Activated CD4-positive, alpha-beta memory T cell treated with anti-CD3 and anti-CD28 coated beads, Interleukin-2, amount 10 ng/mL, durations not matched to agents 7 days and 5 days (primary cell): ENCODE data around the gene LINGO4. TPM values are rescaled to one million over a fixed set of nuclear protein-coding genes. Genes with fewer than 3 reads are reported as not detected.
"Not testable (repeated sequence)": the region's sequence is repeated elsewhere in the genome, so short reads cannot be mapped to it uniquely, and the experiment has no call there.

Experiments used
- CTCF ChIA-PET: fragments of 350-600 bp; sonication (Branson Sonifier 250); formaldehyde crosslinking; loops from one replicate; lab custom pipeline; 2021; ENCODE audit warnings: antibody characterized with exemption, inconsistent platforms; lab: Charles Lee
- POLR2A ChIA-PET: fragments of 350-600 bp; sonication (Branson Sonifier 250); formaldehyde crosslinking; loops from one replicate; lab custom pipeline; 2021; ENCODE audit warnings: antibody characterized with exemption; lab: Charles Lee
- DNase-seq: peaks from one replicate; pipeline ENCODE4 v3.0.0-alpha.2; 2020
- H3K27ac Mint-ChIP-seq: one replicate; pipeline ENCODE4 v1.8.0; 2021; ENCODE audit warnings: mild to moderate bottlenecking, mixed read lengths
- H3K27me3 Mint-ChIP-seq: one replicate; pipeline ENCODE4 v1.8.0; 2021; ENCODE audit warnings: mixed read lengths
- H3K36me3 Mint-ChIP-seq: one replicate; pipeline ENCODE4 v1.8.0; 2021; ENCODE audit warnings: low read depth, mixed read lengths
- H3K4me1 Mint-ChIP-seq: one replicate; pipeline ENCODE4 v1.8.0; 2021; ENCODE audit warnings: mixed read lengths
- H3K4me3 Mint-ChIP-seq: one replicate; pipeline ENCODE4 v1.8.0; 2021; ENCODE audit warnings: mild to moderate bottlenecking, mixed read lengths
- H3K9me3 Mint-ChIP-seq: one replicate; pipeline ENCODE4 v1.8.0; 2021; ENCODE audit warnings: mixed read lengths
- total RNA-seq, 2 experiments: library from RNA; stranded (reverse); gene quantifications; one replicate each; pipeline ENCODE4 v1.2.3, GENCODE V29; 2021

The LINGO4 gene
- total RNA-seq, 2 experiments from 2014 or later = 1.2 to 1.3 TPM

DNA sequence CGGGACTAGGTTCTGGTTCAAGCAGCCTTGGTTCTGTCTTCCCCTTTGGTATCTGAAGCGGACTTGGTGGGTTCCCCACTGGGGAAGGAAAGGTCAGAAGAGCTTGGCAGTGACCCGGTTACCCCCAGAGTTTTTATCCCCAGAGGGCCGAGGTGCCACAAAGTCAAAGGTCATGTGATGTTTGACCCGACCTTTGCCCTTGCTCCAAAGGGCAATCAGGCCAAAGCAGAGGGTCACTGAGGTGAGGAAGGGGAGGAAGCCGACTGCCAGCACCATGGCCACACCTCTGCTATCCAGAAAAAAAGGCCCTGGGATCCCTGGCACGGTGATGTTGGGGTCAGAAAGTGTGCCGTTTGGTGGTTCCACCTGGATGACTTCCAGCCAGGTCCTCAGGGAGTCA lies 4.4 kb downstream of the LINGO4 start:
- CTCF ChIA-PET = interaction anchor here (1.3 kb wide), 1 partner anchor 27 kb away, joined by 4 read pairs; no protein-coding TSS in a partner anchor
- H3K27me3 Mint-ChIP-seq = peaks cover 10% of the 10 kb centered on the region
- no peak for DNase-seq
- POLR2A ChIA-PET = interaction anchor here (1.1 to 1.4 kb wide), 3 partner anchors 20 to 39 kb away, joined by 3 read pairs; partner anchors contain the start of gene C2CD4D
- H3K27ac Mint-ChIP-seq = no peak overlapping the region
- H3K4me3 Mint-ChIP-seq = no peak overlapping the region
- H3K36me3 Mint-ChIP-seq = peaks cover 4% of the 10 kb centered on the region
- H3K9me3 Mint-ChIP-seq = no peaks in the 10 kb centered on the region
- peaks cover 16% of the 10 kb centered on the region for H3K4me1 Mint-ChIP-seq

DNA sequence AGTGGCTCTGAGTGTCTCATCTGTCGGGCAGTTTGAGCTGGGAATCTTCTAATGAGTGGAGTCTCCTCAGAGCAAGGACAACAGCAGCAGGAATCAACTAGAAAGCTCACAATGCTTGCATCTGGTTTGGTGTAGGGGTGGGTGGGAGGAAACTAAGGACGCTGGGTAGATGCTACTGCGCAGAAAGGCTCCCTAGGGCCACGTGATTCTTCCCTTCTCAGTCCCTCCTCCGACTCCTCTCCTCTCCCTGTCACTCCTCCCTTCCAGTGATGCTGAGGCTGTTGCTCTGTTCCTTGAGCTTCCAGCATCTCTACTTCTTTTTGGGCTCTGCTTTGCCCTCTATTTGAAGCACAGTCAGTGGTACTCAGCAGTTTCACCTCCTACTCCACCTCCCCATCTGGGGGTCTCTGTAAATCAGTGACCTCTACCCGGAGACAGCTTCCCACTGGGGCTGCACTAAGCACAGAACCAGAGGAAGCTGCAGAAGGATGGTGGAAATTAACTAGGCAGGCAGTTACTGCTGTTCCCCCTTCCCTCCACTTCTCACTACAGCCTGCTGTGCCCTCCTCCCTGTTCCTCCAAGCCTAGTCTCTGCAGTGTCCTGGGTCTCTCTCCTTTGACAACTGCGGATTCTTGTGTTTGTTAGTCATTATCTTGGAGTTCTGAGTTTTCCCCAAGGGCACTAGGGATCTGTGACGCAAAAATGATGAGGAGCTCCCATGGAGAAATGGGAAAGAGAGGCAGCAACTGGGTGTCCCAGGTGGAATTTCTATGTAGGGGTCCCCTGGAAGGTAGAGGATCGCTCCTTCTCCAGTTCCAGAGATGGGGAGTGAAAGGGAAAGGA lies 5.8 kb downstream of the LINGO4 start:
- peaks cover 4% of the 10 kb centered on the region for H3K36me3 Mint-ChIP-seq
- ChIA-PET CTCF (interaction anchor here (0.9 to 2.4 kb wide), 2 partner anchors 11 to 35 kb away, joined by 3 to 8 read pairs; no protein-coding TSS in a partner anchor), POLR2A (interaction anchor here (1.0 to 2.1 kb wide), 5 partner anchors 9 to 40 kb away, joined by 3 to 9 read pairs (median 4); partner anchors contain the start of genes C2CD4D, MRPL9 and TDRKH)
- peaks cover 16% of the 10 kb centered on the region for H3K4me1 Mint-ChIP-seq
- H3K9me3 Mint-ChIP-seq = no peaks in the 10 kb centered on the region
- H3K27ac Mint-ChIP-seq = no peak overlapping the region
- H3K27me3 Mint-ChIP-seq = peaks cover 10% of the 10 kb centered on the region
- DNase-seq = no peak
- no peak overlapping the region for H3K4me3 Mint-ChIP-seq

DNA sequence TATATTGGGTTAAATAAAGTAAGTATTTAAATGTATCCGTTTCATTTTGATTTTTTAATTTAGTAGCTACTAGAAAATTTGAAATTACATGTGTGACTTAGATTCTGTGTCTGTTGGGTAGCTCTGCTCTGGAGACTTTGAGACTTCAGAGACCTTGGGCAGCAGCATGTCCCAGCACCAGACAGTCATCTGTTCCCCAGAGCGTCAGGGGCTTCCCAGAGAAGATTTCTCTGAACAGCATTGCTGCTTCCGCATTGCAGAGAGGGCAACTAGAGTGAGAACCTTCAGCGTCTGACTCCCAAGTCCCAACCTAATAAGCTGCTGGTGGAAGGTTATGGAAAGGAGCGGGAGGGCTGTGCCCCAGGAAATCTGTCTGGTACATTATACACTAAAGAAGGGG lies 6.6 kb downstream of the LINGO4 start:
- H3K4me1 Mint-ChIP-seq = peaks cover 16% of the 10 kb centered on the region
- ChIA-PET CTCF (interaction anchor here (0.9 to 2.4 kb wide), 2 partner anchors 10 to 36 kb away, joined by 3 to 8 read pairs; no protein-coding TSS in a partner anchor), POLR2A (interaction anchor here (1.1 to 2.1 kb wide), 2 partner anchors 12 to 36 kb away, joined by 4 to 9 read pairs; partner anchors contain the start of gene MRPL9)
- DNase-seq = no peak
- H3K36me3 Mint-ChIP-seq = peaks cover 4% of the 10 kb centered on the region
- no peaks in the 10 kb centered on the region for H3K9me3 Mint-ChIP-seq
- no peak overlapping the region for H3K4me3 Mint-ChIP-seq
- peaks cover 10% of the 10 kb centered on the region for H3K27me3 Mint-ChIP-seq
- H3K27ac Mint-ChIP-seq = no peak overlapping the region

DNA sequence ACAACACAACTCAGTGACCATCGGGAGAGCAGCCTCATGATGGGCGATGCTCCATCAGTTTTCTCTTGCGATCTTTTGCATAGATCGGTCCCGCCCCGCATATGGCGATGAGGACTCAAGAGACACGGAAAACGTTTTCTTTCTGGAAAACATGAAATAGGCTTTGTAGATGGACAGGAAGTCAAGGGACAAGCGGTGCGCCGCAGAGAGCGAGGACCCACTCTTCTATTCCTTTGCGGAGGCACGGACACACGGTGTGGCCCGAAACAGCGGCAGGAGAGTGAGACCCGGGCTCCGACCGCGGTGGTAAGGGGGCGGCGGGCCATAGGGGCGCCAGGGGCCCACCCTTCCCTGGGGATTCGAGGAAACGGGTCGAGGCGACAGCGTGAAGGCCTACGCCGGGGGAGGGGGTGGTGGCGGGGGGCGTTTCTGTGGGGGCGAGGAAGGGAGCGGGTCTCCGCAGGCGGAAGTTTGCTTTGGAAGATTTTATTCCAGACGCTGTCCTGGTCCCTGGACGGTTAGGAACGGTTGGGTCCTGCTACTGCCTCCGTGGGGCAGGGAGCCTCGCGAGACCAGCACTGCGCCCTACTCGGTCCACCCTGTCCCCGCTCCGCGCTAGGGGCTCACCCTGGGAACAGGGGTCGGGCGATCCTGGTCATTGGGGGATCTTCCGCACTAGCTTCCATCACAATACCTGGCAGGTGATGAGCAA lies 14.1 kb downstream of the LINGO4 start:
- H3K36me3 Mint-ChIP-seq = no peaks in the 10 kb centered on the region
- peak overlapping the region; percentile 88 for H3K4me3 Mint-ChIP-seq
- peaks cover 28% of the 10 kb centered on the region for H3K4me1 Mint-ChIP-seq
- H3K9me3 Mint-ChIP-seq = no peaks in the 10 kb centered on the region
- H3K27ac Mint-ChIP-seq = peak overlapping the region; percentile 66
- POLR2A ChIA-PET = interaction anchor here (1.0 to 2.9 kb wide), 9 partner anchors 8 to 390 kb away, joined by 3 to 30 read pairs (median 6); partner anchors contain the start of genes C2CD4D, MRPL9 and RORC
- H3K27me3 Mint-ChIP-seq = no peaks in the 10 kb centered on the region
- CTCF ChIA-PET = interaction anchor here (0.8 to 1.5 kb wide), 3 partner anchors 11 to 39 kb away, joined by 3 to 4 read pairs (median 4); no protein-coding TSS in a partner anchor
- DNase-seq = no peak

DNA sequence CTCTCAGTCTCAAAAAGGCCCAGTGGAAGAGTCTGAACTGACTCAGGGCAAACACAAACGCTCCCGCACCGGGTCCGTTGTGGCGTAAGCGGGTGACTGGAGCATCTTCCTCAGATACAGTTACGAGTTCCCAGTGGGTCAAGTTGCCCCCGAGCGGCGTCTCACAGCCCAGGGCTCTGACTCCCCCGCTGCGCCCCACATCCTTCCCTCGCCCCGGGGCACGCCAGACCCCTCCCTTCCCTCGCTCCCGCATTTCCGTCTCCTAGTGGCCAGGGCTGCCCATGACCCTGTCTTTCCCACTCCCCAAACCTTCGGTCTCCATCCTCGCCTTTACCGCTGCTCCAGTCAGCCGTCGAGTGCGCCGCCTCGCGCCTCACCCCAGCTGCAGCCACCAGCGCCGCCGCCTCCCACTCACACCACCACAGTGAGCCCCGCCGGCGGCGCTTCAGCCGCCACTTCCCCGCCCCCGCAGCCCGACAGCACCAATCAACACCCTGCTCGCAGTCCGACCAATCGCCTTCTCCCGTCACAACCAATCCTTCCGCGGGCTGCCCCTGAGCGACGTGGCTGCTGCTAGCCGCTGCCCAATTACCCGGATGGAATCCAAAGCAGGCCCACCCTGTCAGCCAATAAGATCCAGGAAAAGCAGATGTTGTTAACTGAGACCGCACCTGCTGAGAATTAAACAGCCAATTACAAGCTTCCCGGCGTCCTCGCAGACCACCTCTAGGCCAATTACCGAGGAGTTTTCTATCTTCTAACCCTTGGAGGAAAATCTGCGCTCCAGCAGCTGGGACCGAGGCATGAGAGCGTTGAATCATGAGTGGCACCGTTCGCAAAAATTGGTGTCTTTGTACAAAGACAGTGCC lies 14.9 kb downstream of the LINGO4 start, which contains the start of gene TDRKH:
TDRKH (minus strand) TSS at position 430 of the 869 bp plus-strand sequence. CDS start 7,478 bp downstream, outside the sequence.
- Mint-ChIP-seq H3K4me3 (peak within 1 kb of the TSS; percentile 88), H3K36me3 (no peaks in the 10 kb centered on the region), H3K27me3 (no peaks in the 10 kb centered on the region), H3K27ac (peak within 1 kb of the TSS; percentile 66), H3K9me3 (no peaks in the 10 kb centered on the region), H3K4me1 (peaks cover 28% of the 10 kb centered on the region)
- CTCF ChIA-PET = interaction anchor here (0.6 to 2.8 kb wide), 14 partner anchors 8 to 196 kb away, joined by 3 to 18 read pairs (median 4); no protein-coding TSS in a partner anchor
- DNase-seq = peak; percentile 99
- POLR2A ChIA-PET = interaction anchor here (1.0 to 2.9 kb wide), 16 partner anchors 9 to 392 kb away, joined by 3 to 30 read pairs (median 5); partner anchors contain the start of genes C2CD4D, MRPL9, POGZ and RORC

DNA sequence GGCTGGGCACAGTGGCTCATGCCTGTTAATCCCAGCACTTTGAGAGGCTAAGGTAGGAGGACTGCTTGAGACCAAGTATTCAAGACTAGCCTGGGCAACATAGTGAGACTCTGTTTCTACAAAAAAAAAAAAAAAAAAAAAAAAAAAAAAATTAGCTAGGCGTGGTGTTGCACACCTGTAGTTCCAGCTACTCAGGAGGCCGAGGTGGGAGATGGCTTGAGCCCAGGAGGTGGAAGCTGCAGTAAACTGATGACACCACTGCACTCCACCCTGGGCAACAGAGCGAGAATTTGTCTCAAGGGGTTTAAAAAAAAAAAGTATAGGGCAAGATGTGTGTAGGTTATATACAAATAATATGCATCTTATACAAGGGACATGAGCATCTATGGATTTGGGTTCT lies 17.5 kb downstream of the LINGO4 start:
- Mint-ChIP-seq H3K36me3 (no peaks in the 10 kb centered on the region), H3K9me3 (no peaks in the 10 kb centered on the region), H3K27me3 (no peaks in the 10 kb centered on the region), H3K4me1 (peaks cover 28% of the 10 kb centered on the region), H3K27ac (no peak overlapping the region), H3K4me3 (no peak overlapping the region)
- ChIA-PET POLR2A (interaction anchor here (2.3 kb wide), 1 partner anchor 25 kb away, joined by 6 read pairs; the partner anchor contains the start of gene MRPL9), CTCF (interaction anchor here (0.7 to 2.8 kb wide), 5 partner anchors 10 to 212 kb away, joined by 3 to 8 read pairs (median 3); no protein-coding TSS in a partner anchor)
- DNase-seq = no peak

DNA sequence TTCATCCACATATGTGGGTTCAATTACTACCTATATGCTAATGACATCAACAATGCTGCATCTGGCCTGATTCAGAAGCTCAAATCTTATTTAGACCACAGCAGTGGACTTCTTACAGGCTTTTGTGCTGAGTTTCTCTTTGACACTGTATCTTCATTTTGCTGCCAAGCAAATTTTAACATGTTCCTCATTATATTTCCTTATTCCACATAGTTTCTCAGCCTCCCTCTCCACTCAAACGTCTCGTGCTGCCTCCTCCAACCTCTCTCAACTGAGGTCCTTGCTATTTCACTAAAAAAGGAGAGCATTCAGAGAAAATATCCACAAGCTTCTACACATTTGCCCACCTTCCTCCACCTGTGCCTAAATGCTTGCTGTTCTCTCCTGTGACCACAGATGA lies 21.4 kb downstream of the LINGO4 start:
- H3K36me3 Mint-ChIP-seq = peaks cover 10% of the 10 kb centered on the region
- CTCF ChIA-PET = no interaction called here
- POLR2A ChIA-PET = no interaction called here

DNA sequence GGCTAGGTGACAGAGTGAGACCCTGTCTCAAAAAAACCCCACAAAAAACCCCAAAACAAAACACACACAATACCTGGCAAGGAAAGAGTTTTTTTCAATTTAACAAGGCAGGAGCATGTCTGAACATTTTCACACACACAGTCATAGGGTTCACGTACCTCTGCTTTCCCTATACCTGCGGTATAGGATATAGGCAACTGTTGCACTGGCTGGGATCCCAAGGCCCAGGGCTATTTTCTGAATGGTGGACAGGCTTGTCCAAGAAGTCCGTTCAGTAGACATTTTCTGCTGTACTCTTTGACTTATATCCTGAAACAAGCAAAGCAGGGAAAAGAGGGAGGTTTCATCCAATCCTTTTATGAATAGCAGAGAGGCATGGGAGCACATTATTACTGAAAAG lies 22.5 kb downstream of the LINGO4 start:
- H3K27me3 Mint-ChIP-seq = no peaks in the 10 kb centered on the region
- no peak overlapping the region for H3K27ac Mint-ChIP-seq
- CTCF ChIA-PET = no interaction called here
- peaks cover 18% of the 10 kb centered on the region for H3K36me3 Mint-ChIP-seq
- no peaks in the 10 kb centered on the region for H3K9me3 Mint-ChIP-seq
- H3K4me3 Mint-ChIP-seq = no peak overlapping the region
- POLR2A ChIA-PET = no interaction called here
- DNase-seq = no peak
- H3K4me1 Mint-ChIP-seq = no peaks in the 10 kb centered on the region

More for the DNA sequence above, 21.4 kb downstream of the LINGO4 start:
- Mint-ChIP-seq H3K27me3 (no peaks in the 10 kb centered on the region), H3K27ac (no peak overlapping the region), H3K9me3 (no peaks in the 10 kb centered on the region), H3K4me3 (no peak overlapping the region), H3K4me1 (peaks cover 2% of the 10 kb centered on the region)
- DNase-seq = no peak

DNA sequence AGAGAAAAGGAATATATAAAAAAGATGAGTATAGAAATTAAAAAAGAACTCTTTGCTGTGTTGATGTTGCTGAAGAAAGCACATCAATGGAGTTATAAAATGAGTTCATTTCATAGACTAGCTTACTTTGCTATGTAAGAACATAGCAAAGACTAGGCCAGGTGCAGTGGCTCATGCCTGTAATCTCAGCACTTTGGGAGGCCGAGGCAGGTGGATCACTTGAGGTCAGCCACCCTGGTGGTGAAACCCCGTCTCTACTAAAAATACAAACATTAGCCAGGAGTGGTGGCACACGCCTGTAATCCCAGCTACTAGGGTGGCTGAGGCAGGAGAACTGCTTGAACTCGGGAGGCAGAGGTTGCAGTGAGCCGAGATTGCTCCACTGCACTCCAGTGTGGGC lies 23.2 kb downstream of the LINGO4 start:
- H3K27me3 Mint-ChIP-seq, H3K4me1 Mint-ChIP-seq, POLR2A ChIA-PET, H3K4me3 Mint-ChIP-seq, DNase-seq, H3K9me3 Mint-ChIP-seq, H3K27ac Mint-ChIP-seq, CTCF ChIA-PET: not testable (repeated sequence)
- H3K36me3 Mint-ChIP-seq = peaks cover 19% of the 10 kb centered on the region

DNA sequence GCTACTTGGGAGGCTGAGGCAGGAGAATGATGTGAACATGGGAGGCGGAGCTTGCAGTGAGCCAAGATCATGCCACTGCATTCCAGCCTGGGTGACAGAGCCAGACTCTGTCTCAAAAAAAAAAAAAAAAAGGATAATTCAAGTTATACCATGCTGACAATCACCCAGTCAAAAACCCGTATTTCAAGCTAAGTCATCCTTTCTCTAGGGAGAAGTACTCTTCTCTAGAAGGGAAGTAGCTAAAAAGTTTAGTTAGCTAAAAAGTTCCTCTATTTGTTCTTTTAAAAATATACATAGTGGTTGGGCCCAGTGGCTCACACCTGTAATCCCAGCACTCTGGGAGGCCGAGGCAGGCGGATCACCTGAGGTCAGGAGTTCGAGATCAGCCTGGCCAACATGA lies 24.5 kb downstream of the LINGO4 start:
- H3K27ac Mint-ChIP-seq, H3K27me3 Mint-ChIP-seq, POLR2A ChIA-PET, H3K4me1 Mint-ChIP-seq, DNase-seq, H3K4me3 Mint-ChIP-seq, H3K9me3 Mint-ChIP-seq: not testable (repeated sequence)
- CTCF ChIA-PET = interaction anchor here (1.3 to 1.4 kb wide), 2 partner anchors 9 to 49 kb away, joined by 3 to 4 read pairs; partner anchors contain the start of gene TDRKH
- peaks cover 29% of the 10 kb centered on the region for H3K36me3 Mint-ChIP-seq

DNA sequence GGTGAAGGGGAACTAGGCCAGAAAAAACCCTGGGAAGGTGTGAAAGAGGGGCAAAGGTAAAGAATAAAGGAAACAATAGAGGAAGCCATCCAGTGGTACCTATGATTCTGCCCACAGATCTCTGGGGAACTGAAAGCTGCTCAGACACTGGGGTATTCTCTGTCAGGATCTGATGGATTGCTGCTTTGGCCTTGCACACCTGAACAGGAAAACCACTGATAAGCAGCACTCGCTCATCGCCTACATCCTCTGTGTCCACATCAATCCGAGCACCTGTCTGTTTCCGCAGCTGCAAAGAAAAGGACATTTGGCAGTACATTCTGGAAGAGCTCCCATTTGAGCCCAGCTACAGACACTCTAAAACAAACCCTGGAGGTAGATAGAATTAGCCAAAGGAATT lies 25.4 kb downstream of the LINGO4 start:
- Mint-ChIP-seq H3K27ac (no peak overlapping the region), H3K4me3 (no peak overlapping the region), H3K9me3 (no peaks in the 10 kb centered on the region), H3K27me3 (no peaks in the 10 kb centered on the region), H3K36me3 (peaks cover 34% of the 10 kb centered on the region), H3K4me1 (no peaks in the 10 kb centered on the region)
- no peak for DNase-seq
- ChIA-PET POLR2A (no interaction called here), CTCF (interaction anchor here (1.3 to 1.4 kb wide), 3 partner anchors 10 to 50 kb away, joined by 3 to 4 read pairs (median 3); partner anchors contain the start of genes MRPL9 and TDRKH)
